Ascending aorta (tissue), 2 donors: ENCODE data around the gene LDHAL6A. TPM values are rescaled to one million over a fixed set of nuclear protein-coding genes. Genes with fewer than 3 reads are reported as not detected.

Source experiments
- DNase-seq, 2 donors: peaks; one replicate each; pipeline ENCODE4 v3.0.0-alpha.2; 2019; ENCODE audit warnings: low spot score in 2 of 2
- H3K27ac ChIP-seq, 2 donors: fragments of 200-600 bp; sonication (generic); one replicate each; pipeline ENCODE4 v1.5.1; 2016 to 2017; ENCODE audit warnings: mild to moderate bottlenecking in 1 of 2
- H3K27me3 ChIP-seq: fragments of 200-600 bp; sonication (generic); one replicate; pipeline ENCODE4 v1.5.1; 2017
- H3K36me3 ChIP-seq, 2 donors: fragments of 200-600 bp; sonication (generic); one replicate each; pipeline ENCODE4 v1.5.1; 2016
- H3K4me1 ChIP-seq, 2 donors: fragments of 200-600 bp; sonication (generic); one replicate each; pipeline ENCODE4 v1.5.1; 2016 to 2017; ENCODE audit warnings: mild to moderate bottlenecking in 1 of 2
- H3K4me3 ChIP-seq, 2 donors: fragments of 200-600 bp; sonication (generic); one replicate each; pipeline ENCODE4 v1.5.1; 2016 to 2017; ENCODE audit warnings: mild to moderate bottlenecking in 1 of 2
- H3K9me3 ChIP-seq, 2 donors: fragments of 200-600 bp; sonication (generic); one replicate each; pipeline ENCODE4 v1.5.1; 2016
- intact Hi-C: fragments of 100-400 bp; cut with DNase I; formaldehyde crosslinking; loops from one replicate; pipeline ENCODE4 v1.15.1; 2023
- total RNA-seq: library from RNA; depleted of rRNA; stranded (reverse); fragments of >200 nt; gene quantifications from one replicate; pipeline ENCODE4 v1.1.0, GENCODE V29; 2016
- TF ChIP-seq, protein P1 (sequence below), 3 experiments: fragments of 200-600 bp in 2 of 3; fragments of 450-650 bp in 1 of 3; sonication (generic) in 2 of 3; IDR thresholded peaks; one replicate each; pipeline ENCODE4 v1.5.1; 2016 to 2019; ENCODE audit warnings: antibody characterized with exemption in 3 of 3, mild to moderate bottlenecking in 1 of 3, moderate library complexity in 1 of 3

Gene LDHAL6A
- total RNA-seq, 1 donor from 2014 or later, result not detected

DNA sequence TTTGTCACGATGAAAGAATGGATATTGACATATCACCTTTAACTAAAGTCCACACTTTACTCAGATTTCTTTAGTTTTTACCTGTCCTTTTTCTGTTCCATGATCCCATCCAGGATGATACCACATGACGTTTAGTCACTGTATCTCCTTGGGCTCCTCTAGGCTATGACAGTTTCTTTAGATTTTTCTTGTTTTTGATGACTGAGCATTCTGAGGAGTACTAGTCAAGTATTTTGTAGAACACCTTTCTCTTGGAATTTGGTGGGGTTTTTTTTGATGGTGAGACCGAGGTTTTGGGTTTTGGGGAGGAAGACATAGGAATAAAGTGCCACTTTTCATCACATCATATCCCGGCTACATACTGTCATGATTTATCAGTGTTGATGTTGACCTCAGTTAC, 4.0 kb downstream of the LDHAL6A start:
- Histone ChIP-seq H3K4me3 (no peak overlapping the region), H3K36me3 (no peaks in the 10 kb centered on the region), H3K4me1 (no peaks in the 10 kb centered on the region), H3K9me3 (no peaks in the 10 kb centered on the region), H3K27me3 (no peaks in the 10 kb centered on the region), H3K27ac (no peak overlapping the region)
- intact Hi-C loops, result no loop called here
- TF ChIP-seq, protein P1, sequence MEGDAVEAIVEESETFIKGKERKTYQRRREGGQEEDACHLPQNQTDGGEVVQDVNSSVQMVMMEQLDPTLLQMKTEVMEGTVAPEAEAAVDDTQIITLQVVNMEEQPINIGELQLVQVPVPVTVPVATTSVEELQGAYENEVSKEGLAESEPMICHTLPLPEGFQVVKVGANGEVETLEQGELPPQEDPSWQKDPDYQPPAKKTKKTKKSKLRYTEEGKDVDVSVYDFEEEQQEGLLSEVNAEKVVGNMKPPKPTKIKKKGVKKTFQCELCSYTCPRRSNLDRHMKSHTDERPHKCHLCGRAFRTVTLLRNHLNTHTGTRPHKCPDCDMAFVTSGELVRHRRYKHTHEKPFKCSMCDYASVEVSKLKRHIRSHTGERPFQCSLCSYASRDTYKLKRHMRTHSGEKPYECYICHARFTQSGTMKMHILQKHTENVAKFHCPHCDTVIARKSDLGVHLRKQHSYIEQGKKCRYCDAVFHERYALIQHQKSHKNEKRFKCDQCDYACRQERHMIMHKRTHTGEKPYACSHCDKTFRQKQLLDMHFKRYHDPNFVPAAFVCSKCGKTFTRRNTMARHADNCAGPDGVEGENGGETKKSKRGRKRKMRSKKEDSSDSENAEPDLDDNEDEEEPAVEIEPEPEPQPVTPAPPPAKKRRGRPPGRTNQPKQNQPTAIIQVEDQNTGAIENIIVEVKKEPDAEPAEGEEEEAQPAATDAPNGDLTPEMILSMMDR (IDR thresholded peaks at IDR 0.05), result no peak
- DNase-seq, result no peak

DNA sequence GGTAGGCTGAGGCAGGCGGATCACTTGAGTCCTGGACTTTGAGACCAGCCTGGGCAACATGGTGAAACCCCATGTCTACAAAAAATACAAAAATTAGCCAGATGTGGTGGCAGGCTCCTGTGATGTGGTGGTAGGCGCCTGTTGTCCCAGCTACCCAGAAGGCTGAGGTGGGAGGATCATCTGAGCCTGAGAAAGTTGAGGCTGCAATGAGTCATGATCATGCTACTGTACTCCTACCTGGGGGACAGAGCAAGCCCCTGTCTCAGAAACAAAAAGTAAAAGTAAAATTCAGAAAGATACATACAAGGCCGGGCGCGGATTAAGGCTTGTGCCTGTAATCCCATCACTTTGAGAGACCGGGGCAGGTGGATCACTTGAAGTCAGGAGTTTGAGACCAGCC, 6.3 kb downstream of the LDHAL6A start:
- no peaks in the 10 kb centered on the region for H3K9me3 ChIP-seq
- H3K4me3 ChIP-seq, result no peak overlapping the region
- intact Hi-C loops, result no loop called here
- TF ChIP-seq, protein P1 (IDR thresholded peaks at IDR 0.05), result no peak
- no peaks in the 10 kb centered on the region for H3K4me1 ChIP-seq
- DNase-seq, result no peak
- H3K27ac ChIP-seq, result no peak overlapping the region
- H3K27me3 ChIP-seq, result no peaks in the 10 kb centered on the region
- no peaks in the 10 kb centered on the region for H3K36me3 ChIP-seq

DNA sequence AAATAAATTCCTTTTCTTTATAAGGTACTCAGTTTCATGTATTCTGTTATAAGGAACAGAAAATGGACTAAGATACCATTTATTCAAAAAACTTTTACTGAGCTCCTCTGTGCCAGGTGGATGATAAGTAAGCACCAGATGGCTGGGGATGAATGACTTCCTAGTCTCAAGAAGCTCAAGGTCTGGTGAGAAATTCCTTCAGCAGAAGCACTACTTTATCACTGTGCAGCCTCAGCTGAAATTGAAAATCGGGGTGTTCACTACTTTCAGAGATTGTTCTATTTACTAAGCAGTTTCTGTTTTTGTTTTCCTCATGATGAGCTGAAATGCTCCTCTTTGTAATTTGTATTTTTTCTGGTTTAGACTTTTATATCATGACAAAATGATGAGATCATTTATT, 7.8 kb downstream of the LDHAL6A start:
- H3K27ac ChIP-seq, result no peak overlapping the region
- no peak overlapping the region for H3K4me3 ChIP-seq
- intact Hi-C loops, result no loop called here
- H3K36me3 ChIP-seq, result no peaks in the 10 kb centered on the region
- no peaks in the 10 kb centered on the region for H3K4me1 ChIP-seq
- no peak for DNase-seq
- TF ChIP-seq, protein P1 (IDR thresholded peaks at IDR 0.05), result no peak
- H3K27me3 ChIP-seq, result no peaks in the 10 kb centered on the region
- H3K9me3 ChIP-seq, result no peaks in the 10 kb centered on the region

DNA sequence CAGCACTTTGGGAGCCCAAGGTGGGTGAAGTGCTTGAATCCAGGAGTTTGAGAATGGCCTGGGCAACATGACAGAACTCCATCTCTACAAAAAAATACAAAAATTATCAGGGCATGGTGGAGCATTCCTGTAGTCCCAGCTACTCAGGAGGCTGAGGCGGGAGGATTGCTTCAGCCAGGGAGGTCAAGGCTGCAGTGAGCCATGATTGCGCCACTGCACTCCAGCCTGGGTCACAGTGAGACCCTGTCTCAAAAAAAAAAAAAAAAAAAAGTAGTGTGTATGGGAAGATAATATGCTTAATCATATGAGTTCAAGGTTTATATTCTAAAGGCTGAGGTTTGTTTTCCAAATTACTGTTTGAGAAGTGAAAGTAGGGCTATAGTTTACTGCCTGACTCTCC, 10.7 kb downstream of the LDHAL6A start:
- Histone ChIP-seq H3K4me3 (no peak overlapping the region), H3K36me3 (no peaks in the 10 kb centered on the region), H3K27me3 (no peaks in the 10 kb centered on the region), H3K9me3 (no peaks in the 10 kb centered on the region), H3K4me1 (no peaks in the 10 kb centered on the region), H3K27ac (no peak overlapping the region)
- DNase-seq, result no peak
- TF ChIP-seq, protein P1 (IDR thresholded peaks at IDR 0.05), result no peak
- intact Hi-C loops, result no loop called here

DNA sequence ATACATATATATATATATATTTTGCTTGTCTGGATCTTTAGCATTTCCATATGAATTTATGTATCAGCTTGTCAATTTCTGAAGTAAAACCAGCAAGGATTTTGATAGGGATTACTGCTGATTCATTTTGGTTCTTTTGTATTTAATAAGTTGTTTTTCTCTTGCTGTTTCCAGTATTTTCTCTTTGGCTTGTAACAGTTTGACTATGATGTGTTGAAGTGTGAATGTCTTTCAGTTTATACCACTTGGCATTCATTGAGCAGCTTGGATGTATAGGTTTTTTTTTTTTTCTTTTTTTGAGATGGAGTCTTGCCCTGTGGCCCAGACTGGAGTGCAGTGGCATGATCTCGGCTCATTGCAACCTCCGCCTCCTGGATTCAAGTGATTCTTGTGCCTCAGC, 12.4 kb downstream of the LDHAL6A start:
- no peak overlapping the region for H3K27ac ChIP-seq
- intact Hi-C loops, result no loop called here
- H3K36me3 ChIP-seq, result no peaks in the 10 kb centered on the region

More for the DNA sequence above, 12.4 kb downstream of the LDHAL6A start:
- Histone ChIP-seq H3K27me3 (no peaks in the 10 kb centered on the region), H3K4me1 (no peaks in the 10 kb centered on the region), H3K4me3 (no peak overlapping the region), H3K9me3 (no peaks in the 10 kb centered on the region)
- TF ChIP-seq, protein P1 (IDR thresholded peaks at IDR 0.05), result no peak
- DNase-seq, result no peak
